ENCODE results near the gene SWSAP1.

- TF ChIP-seq EZH2phosphoT487 (IDR thresholded peaks at IDR 0.05; ENCODE audit: borderline replicate concordance) (no peak), CEBPB (IDR thresholded peaks at IDR 0.05; ENCODE audit: low read depth) (no peak), CTCF (IDR thresholded peaks at IDR 0.05 in 2 of 3, conservative IDR thresholded peaks at IDR 0.05 in 1 of 3; ENCODE audit: borderline replicate concordance in 1 of 3, insufficient read depth in 1 of 3, low read depth in 2 of 3, low read length in 2 of 3) (no peak), ZBTB33 (IDR thresholded peaks at IDR 0.05; ENCODE audit: extremely low read depth, insufficient replicate concordance, low read length) (no peak), ZNF274 (IDR thresholded peaks at IDR 0.05; ENCODE audit: low read depth, low read length) (no peak), POLR2A (IDR thresholded peaks at IDR 0.05; ENCODE audit: borderline replicate concordance, extremely low read depth, insufficient read depth, insufficient read length) (no peak), YY1 (IDR thresholded peaks at IDR 0.05; ENCODE audit: extremely low read depth, insufficient replicate concordance, low read depth, low read length) (no peak), EZH2 (IDR thresholded peaks at IDR 0.05) (no peak), MAX (IDR thresholded peaks at IDR 0.05) (no peak), EGR1 (IDR thresholded peaks at IDR 0.05; ENCODE audit: low read depth) (no peak), ZFX (IDR thresholded peaks at IDR 0.05) (no peak)
Measured at GRCh38 chr19:11337080-11337479, 37.4 kb upstream of the SWSAP1 start.
